ENCODE data around the gene GNA12. TPM values are rescaled to one million over a fixed set of nuclear protein-coding genes. Genes with fewer than 3 reads are reported as not detected.
"Not testable (repeated sequence)": the region's sequence is repeated elsewhere in the genome, so short reads cannot be mapped to it uniquely, and the experiment has no call there.

The GNA12 gene
- polyA plus RNA-seq, 1 donor: 41.0 TPM

DNA sequence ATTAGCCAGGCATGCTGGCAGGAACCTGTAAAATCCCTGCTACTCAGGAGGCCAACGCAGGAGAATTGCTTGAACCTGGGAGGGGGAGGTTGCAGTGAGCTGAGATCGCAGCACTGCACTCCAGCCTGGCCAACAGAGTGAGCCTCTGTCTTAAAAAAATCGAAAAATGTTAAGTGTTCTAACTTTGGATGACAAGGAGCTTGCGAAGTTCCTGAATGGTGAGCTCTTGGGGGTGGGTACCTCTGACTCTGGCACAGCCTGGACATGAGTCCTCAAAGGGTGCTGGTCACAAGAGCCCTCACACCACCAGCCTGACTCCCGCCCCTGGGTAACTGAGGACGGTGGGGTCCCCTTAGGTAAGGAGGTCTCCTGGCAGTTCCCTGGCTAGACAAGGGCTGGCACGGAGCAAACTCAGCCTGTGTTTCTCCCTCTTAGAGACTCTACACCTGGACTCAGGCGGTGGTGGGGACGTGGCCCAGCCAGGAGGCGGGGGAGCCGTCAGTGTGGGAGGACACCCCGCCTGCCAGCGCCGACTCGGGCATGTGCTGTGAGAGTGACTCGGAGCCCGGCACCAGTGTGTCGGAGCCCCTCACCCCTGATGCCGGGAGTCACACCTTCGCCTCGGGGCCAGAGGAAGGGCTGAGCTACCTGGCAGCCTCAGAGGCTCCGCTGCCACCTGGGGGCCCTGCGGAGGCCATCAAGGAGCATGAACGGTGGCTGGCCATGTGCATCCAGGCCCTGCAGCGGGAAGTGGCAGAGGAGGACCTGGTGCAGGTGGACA is 132.0 kb downstream of the GNA12 start:
- no peak for DNase-seq

DNA sequence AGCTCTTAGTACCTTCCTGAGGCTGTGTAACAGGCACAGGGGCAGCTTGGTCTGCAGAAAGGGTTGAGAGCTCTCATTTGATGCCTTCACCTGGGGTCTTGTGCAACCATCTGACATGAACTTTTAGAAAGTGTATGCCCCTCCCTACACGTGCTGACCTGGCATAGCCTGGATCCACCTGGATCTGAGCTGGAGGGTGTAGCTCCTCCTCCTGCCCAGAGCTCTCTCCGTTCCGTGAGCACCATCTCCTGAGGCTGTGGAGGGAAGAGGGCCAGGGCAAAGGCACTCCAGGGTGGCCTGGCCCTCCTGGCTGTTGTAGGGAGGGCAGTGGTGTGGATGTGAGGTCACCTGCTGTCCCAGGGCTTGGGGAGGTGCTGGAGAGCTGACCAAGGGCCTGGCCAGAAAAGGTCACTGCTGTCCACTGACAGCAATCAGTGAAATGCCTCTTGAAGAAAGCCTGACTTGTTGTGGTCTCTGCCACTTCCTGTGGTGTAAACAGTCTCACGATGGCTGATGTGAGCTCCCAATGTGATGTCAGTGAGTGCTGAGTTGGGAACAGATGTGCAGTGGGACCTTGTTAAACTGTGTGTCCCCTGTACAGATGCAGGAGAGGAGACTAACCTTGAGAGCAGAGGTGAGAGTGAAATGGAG is 133.1 kb downstream of the GNA12 start:
- no peak for DNase-seq

- no peak for DNase-seq
Observed at GRCh38 chr7:2710286-2710655, 133.8 kb downstream of the GNA12 start.

- peak; percentile 53 for DNase-seq
Observed at GRCh38 chr7:2709553-2710285, 134.4 kb downstream of the GNA12 start.

DNA sequence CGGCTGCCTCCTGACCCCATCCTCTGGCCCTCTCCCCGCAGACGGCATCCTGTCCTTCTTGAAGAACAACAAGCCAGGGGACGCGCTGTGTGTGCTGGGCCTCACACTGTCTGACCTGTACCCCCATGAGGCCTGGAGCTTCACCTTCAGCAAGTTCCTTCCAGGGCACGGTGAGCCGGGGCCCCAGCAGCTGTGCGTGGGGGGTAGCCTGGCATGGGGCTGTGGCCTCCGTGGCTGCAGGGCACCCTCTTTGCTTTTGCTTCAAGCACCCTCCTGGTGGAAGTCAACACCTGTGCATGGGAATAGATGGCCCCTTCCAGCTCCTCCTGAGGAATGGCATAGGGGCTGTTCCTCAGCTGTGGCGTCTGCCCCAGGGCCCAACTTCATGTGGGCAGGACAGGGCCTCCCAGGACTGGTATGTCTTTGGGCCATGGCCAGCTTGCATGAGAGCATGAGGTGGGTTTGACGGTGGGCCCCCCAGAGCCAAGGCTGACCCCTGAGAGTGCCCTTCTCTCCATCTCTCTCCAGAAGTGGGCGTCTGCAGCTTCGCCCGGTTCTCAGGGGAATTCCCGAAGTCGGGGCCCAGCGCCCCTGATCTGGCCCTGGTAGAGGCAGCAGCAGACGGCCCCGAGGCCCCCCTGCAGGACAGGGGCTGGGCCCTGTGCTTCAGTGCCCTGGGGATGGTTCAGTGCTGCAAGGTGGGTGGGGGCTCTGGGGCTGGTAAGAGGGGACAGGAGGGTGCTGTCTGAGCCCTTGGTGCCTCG is 135.4 kb downstream of the GNA12 start:
- DNase-seq: no peak

DNA sequence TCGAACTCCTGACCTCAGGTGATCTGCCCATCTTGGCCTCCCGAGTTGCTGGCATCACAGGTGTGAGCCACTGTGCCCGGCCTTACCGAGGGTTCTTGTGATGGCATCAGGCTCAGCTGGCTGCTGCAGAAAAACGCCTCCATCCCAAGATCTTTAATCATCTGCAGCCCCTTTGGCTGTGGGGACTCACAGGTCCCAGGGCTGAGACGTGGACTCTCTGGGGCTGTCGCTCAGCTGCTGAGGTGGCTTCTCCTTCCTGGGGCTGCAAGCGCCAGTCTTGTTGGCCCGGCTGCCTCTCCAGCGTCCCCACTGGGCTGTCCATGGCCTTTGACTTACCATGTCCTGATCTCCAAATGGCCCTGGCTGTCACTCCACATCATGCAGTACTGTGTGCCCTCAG is 136.1 kb downstream of the GNA12 start:
- DNase-seq: no peak

DNA sequence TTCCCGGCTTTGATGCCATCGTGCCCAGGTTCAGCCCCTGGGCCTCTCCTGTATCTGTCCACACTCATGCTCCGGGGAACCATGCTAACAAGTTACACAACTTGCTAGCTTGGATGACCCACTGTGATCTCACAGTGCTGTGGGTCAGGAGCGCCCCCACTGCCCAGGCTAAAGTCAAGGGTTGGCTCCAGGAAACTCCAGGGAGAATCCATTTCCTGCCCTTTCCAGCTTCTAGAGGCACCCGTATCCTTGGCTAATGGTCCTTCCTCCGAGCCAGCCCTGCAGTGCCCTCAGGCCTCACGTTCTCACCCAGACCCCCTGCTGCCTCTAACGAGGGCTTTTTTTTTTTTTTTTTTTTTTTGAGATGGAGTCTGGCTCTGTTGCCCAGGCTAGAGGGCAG is 136.6 kb downstream of the GNA12 start:
- no peak for DNase-seq

DNA sequence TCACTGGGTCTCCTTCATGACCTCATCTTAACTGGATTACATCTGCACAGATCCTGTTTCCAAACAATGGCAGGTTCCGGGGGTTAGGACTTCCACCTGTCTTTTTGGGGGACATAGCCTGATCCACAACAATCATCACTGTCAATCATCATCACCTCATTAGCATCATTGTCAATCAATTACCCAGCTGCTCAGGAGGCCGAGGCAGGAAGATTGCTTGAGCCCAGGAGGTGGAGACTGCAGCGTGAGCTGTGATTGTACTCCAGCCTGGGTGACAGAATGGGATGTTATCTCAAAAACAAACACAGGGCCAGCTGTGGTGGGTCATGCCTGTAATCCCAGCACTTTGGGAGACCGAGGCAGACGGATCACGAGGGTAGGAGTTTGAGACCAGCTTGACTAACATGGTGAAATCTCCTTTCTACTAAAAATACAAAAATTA is 137.4 kb downstream of the GNA12 start:
- DNase-seq: no peak

- no peak for DNase-seq
Observed at GRCh38 chr7:2705371-2706096, 138.6 kb downstream of the GNA12 start.

DNA sequence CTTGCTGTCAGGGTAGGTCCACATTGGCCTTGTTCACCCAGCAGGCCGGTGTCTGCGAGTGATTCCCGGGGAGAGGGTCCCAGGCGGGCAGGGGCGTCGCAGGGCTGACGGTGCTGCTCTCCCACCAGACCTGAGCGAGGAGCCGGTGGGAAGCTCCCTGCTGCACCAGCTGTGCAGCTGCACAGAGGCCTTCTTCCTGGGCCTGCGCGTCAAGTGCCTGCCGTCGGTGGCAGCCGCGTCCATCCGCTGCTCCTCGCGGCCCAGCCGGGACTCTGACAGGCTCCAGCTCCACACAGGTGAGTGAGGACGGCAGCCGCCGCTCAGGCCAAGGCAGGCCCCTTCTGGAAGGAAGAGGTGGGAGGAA is 141.5 kb downstream of the GNA12 start:
- no peak for DNase-seq

DNA sequence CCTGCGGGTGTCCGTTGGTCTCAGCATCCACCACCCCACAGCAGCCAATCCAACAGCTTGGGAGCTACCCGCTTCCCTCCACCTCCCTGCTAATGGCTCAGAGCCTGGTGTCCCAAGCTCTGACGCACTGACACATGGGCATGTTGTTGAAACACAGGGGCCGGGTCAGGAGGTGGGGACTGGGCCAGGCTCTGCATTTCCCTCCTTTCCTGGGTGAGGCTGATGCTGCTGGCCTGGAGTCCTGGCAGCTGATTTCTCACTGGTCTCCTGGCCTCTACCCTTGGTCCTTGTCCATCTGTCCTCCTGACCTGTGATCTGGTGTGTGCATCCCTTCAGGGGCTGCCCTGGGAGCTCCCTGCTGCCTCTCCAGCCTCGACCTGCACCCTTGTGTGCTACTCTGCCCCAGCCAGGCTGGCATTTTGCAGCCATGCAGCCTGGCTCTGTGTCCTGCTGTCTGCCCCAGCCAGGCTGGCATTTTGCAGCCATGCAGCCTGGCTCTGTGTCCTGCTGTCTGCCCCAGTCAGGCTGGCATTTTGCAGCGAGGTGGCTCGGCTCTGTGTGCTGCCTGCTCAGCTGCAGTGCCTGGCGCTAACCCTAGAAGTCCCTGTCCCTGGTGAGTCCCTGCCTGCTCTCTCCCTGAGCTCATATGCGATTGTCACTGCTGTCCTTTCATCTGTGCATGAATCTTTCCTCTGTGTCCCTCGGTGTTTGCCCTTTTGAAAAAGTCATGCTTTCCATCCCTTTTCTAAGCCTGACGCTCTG is 142.1 kb downstream of the GNA12 start:
- DNase-seq: no peak

- no peak for DNase-seq
Observed at GRCh38 chr7:2701424-2701823, 142.7 kb downstream of the GNA12 start.

DNA sequence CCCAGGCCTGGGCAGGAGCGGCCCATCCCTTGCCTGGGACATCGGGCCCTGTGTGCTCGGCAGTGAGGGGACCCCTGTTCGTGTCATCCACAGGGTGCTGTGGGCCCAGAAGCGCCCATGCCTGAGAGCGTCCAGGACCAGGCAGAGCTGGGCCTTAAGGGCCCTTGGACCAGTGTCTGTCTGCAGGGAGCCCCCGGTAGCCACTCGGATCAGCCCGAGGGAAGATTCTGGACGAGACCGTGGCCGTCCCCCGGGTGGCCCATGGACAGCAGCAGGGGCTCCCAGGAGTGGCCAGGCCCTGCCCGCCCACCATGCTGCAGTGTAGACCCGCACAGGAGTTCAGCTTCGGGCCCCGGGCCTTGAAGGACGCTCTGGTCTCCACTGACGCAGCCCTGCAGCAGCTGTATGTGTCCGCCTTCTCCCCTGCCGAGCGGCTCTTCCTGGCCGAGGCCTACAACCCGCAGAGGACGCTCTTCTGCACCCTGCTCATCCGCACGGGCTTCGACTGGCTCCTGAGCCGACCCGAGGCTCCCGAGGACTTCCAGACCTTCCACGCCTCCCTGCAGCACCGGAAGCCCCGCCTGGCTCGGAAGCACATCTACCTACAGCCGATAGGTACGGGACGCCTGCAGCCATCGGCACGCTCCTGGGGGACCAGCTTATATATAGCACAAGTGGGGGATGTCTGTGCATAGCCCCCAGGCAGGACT is 143.8 kb downstream of the GNA12 start:
- no peak for DNase-seq

DNA sequence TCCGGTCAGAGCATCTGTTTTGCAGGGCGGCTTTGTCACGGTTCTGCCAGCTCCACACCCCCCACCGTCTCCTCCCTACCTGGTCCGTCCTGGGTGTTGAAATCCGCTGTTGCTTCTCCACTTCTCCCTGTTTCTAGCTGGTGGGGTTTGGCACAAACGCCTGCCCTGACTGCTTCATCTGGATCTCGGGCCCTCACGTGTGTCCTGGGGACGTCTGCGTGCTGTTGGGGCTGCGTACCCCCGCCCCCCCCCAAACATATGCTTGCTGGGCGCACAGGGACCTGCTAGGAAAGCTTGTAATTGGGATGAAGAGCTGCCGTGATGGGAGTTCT is 144.9 kb downstream of the GNA12 start:
- no peak for DNase-seq

GRCh38 chr7:2698581-2699288 is 145.4 kb downstream of the GNA12 start:
- DNase-seq: no peak

- not testable (repeated sequence) for DNase-seq
Observed at GRCh38 chr7:2694122-2694436, 150.0 kb downstream of the GNA12 start.

GRCh38 chr7:2693420-2694121 is 150.5 kb downstream of the GNA12 start:
- DNase-seq: not testable (repeated sequence)

DNA sequence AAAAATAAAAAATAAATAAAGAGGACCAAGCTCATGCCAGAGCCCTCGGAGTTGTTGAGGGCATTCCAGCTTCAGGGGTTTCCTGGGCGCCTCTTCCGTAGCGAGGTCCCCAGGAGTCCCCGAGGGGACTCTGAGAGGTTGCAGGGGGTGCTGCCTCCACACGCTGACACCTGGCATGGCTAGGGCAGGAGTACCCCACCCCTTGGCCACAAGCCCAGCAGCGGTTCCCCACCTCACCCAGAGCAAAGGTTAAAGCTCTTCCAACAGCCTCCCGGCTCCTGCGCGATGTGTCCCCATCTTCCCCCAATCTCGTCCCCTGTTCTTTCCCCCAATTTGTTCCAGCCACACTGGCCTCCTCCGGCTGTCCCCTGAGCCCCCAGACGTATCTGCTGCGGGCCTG is 151.6 kb downstream of the GNA12 start:
- no peak for DNase-seq

DNA sequence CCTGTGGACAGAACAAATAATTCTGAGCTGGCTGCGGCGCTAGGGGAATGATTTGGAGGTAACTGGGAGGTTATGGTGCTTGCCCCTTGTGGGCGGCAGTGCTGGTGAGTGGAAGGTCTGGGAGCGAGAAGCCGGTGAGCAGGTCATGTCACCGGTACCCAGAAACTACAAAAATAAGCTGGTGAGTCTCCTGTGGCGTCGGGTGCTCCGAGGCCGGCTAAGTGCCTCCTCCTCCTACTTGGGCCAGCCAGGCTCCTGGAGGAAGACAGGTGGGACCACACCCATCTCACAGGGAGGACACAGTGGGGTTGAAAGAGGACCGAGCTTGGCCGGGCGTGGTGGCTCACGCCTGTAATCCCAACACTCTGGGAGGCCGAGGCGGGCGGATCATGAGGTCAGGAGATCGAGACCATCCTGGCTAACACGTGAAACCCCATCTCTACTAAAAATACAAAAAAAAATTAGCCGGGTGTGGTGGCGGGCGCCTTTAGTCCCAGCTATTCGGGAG is 152.1 kb downstream of the GNA12 start:
- DNase-seq: not testable (repeated sequence)
